Activated naive CD8-positive, alpha-beta T cell treated with anti-CD3 and anti-CD28 coated beads, Interleukin-2, amount 50 U/mL, for 24 hours (primary cell): ENCODE measurements around the gene EVL.

Source experiments
- ATAC-seq: fragments of 150-1000 bp; cut with Tn5 transposase; one replicate; pipeline ENCODE4 v1.10.0; 2021
- DNase-seq: peaks from one replicate; pipeline ENCODE4 v3.0.0; 2021
- H3K27ac Mint-ChIP-seq: one replicate; pipeline ENCODE4 v1.8.0; 2021; ENCODE audit warnings: mild to moderate bottlenecking, mixed read lengths
- H3K27me3 Mint-ChIP-seq: one replicate; pipeline ENCODE4 v1.8.0; 2021; ENCODE audit warnings: mixed read lengths
- H3K36me3 Mint-ChIP-seq: one replicate; pipeline ENCODE4 v1.8.0; 2021; ENCODE audit warnings: low read depth, mixed read lengths
- H3K4me1 Mint-ChIP-seq: one replicate; pipeline ENCODE4 v1.8.0; 2021; ENCODE audit warnings: mixed read lengths
- H3K4me3 Mint-ChIP-seq: one replicate; pipeline ENCODE4 v1.8.0; 2021; ENCODE audit warnings: mild to moderate bottlenecking, moderate library complexity, mixed read lengths
- H3K9me3 Mint-ChIP-seq: one replicate; pipeline ENCODE4 v1.8.0; 2021; ENCODE audit warnings: mixed read lengths

Gene EVL

DNA sequence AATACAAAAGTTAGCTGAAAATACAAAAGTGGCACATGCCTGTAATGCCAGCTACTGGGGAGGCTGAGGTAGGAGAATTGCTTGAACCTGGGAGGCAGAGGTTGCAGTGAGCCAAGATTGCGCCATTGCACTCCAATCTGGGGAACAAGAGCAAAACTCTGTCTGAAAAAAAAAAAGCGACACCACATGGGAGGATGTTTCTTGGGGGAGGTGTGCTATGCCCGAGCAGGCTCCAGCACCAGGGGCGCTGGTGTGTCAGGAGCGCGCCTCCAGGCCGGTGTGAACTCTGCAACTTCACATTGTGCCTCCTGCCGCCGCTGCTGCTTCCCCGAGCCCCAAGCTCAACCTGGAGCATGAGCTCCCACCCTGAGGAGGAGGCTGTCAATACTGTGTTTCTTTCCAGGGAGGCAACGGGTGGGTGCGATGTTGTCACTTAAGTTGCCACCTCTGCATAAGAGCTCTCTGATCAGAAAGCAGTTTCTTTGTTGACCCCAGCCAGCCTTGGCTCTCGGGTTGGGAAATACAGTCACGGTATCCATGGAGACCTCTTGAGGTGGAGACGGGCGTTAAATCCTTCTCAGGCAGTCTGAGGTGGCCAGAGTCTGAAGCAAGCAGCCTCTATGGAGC lies 75.3 kb downstream of the EVL start:
- Mint-ChIP-seq H3K27ac (no peak overlapping the region), H3K4me3 (no peak overlapping the region), H3K4me1 (no peaks in the 10 kb centered on the region), H3K27me3 (no peaks in the 10 kb centered on the region), H3K36me3 (peaks cover 12% of the 10 kb centered on the region), H3K9me3 (no peaks in the 10 kb centered on the region)
- ATAC-seq (no peak), DNase-seq (no peak)

- Mint-ChIP-seq H3K36me3 (peaks cover 12% of the 10 kb centered on the region), H3K4me1 (no peaks in the 10 kb centered on the region), H3K9me3 (no peaks in the 10 kb centered on the region), H3K4me3 (no peak overlapping the region), H3K27me3 (no peaks in the 10 kb centered on the region), H3K27ac (no peak overlapping the region)
- ATAC-seq (no peak), DNase-seq (no peak)
These were observed 75.9 kb downstream of the EVL start for GRCh38 chr14:100141098-100141497.

- Mint-ChIP-seq H3K4me3 (no peak overlapping the region), H3K27ac (no peak overlapping the region), H3K9me3 (no peaks in the 10 kb centered on the region), H3K36me3 (peaks cover 12% of the 10 kb centered on the region), H3K27me3 (peaks cover 1% of the 10 kb centered on the region), H3K4me1 (peaks cover 6% of the 10 kb centered on the region)
- ATAC-seq (no peak), DNase-seq (no peak)
These were observed 77.1 kb downstream of the EVL start for GRCh38 chr14:100142073-100143040.

- H3K9me3 Mint-ChIP-seq: no peaks in the 10 kb centered on the region
- H3K4me3 Mint-ChIP-seq: no peak overlapping the region
- no peak overlapping the region for H3K27ac Mint-ChIP-seq
- H3K4me1 Mint-ChIP-seq: peaks cover 15% of the 10 kb centered on the region
- DNase-seq (no peak), ATAC-seq (no peak)
- H3K27me3 Mint-ChIP-seq: peaks cover 2% of the 10 kb centered on the region
- peaks cover 8% of the 10 kb centered on the region for H3K36me3 Mint-ChIP-seq
These were observed 78.3 kb downstream of the EVL start for GRCh38 chr14:100143523-100143922.

DNA sequence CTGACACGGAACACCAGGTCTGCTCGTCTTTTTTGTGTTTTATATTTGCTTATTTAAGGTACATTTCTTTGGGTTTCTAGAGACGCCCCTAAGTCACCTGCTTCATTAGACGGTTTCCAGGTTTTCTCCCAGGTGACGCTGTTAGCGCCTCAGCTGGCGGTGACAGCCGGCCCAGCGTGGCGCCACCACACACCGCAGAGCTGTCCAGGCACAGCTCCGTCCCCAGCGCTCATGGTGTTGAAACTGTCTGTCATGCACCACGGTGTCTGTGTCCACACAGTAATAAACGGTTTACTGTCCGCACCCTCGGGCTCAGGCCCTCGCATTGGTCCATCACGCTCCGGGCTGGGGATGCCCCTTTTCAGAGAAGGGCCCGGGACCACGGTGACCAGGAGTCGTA lies 78.7 kb downstream of the EVL start:
- H3K4me1 Mint-ChIP-seq: peaks cover 15% of the 10 kb centered on the region
- DNase-seq (no peak), ATAC-seq (no peak)
- H3K36me3 Mint-ChIP-seq: peaks cover 7% of the 10 kb centered on the region
- no peaks in the 10 kb centered on the region for H3K9me3 Mint-ChIP-seq
- peaks cover 2% of the 10 kb centered on the region for H3K27me3 Mint-ChIP-seq
- no peak overlapping the region for H3K4me3 Mint-ChIP-seq
- no peak overlapping the region for H3K27ac Mint-ChIP-seq

DNA sequence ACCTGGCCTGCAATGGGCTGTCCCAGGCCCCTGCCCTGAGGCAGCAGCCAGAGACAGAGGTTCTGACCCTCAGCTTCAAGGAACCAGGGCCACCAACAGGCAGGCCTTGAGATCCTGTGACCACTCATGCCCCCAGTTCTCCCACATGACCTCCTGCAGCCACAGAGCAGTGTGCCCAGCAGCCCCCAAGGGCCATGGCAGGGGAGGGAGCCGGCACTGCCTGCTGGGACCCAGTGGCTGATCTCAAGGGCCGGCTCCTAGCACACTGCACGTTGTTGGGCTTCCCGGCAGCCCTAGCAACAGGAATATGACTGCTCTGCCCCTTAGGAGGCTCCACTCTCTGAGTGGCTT lies 79.4 kb downstream of the EVL start:
- Mint-ChIP-seq H3K27me3 (peaks cover 2% of the 10 kb centered on the region), H3K9me3 (no peaks in the 10 kb centered on the region), H3K36me3 (peaks cover 5% of the 10 kb centered on the region), H3K4me3 (no peak overlapping the region), H3K4me1 (peaks cover 15% of the 10 kb centered on the region), H3K27ac (peak overlapping the region; percentile 42)
- ATAC-seq (no peak), DNase-seq (no peak)

DNA sequence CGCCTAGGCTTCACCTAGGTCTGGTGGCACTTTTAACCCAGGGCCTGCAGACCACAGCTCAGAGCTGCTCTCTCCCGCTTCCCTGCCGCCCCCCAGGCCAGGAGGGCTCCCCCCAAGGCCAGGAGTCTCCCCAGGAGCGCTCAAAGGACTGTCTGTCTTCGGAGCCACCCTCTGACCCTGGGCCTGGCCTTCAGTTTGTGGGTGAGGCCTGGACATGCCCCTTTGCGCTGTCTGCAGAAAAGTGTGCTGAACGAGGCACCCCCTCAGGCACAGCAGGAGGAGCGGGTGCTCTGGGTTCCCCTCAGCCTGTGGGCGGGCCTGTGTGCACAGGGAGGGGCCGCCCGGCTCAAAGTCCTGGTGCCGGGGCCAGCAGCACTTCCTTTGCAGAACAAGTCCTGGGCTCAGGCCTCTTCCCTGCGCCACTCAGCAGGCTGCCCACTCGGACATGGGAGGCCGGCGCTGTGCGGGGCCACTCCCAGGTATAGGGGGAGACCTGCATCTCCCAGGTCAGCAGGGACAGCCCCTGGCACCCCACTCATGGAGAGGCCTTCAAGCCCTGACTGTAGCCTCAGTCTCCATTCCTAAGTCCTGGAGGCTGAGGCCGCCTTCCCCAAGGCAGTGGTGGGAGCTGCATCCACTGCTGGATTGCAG lies 79.9 kb downstream of the EVL start:
- ATAC-seq (no peak), DNase-seq (no peak)
- Mint-ChIP-seq H3K27ac (no peak overlapping the region), H3K4me3 (no peak overlapping the region), H3K4me1 (peaks cover 15% of the 10 kb centered on the region), H3K36me3 (peaks cover 2% of the 10 kb centered on the region), H3K27me3 (peaks cover 2% of the 10 kb centered on the region), H3K9me3 (no peaks in the 10 kb centered on the region)

GRCh38 chr14:100145682-100146464 lies 80.7 kb downstream of the EVL start:
- Mint-ChIP-seq H3K4me1 (peaks cover 15% of the 10 kb centered on the region), H3K4me3 (no peak overlapping the region), H3K27me3 (peaks cover 2% of the 10 kb centered on the region)

DNA sequence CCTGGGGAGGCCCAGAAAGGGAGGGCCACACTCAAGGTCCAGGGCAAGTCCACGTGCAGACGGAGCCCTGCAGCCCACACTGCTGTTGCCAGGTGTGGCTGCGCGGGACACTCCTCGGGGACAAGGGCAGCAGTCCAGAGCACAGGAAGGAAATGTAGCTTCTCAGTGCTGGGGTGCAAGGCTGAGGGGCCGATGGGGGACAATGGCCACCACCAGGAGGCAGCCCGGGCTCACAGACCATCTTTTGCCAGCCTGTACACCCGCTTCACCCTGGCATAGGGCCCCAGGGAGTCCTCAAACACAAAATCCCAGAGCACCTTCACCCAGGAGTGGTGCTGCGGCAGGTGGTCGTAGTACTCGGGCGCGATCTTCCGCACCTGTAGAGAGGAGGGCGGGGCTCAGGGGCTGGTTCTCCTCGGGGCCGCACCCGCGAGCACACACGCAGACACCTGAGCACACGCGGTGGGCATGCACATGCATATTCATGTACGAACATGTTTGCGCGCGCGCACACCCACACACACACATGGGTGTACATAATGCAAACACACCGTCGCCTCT lies 81.4 kb downstream of the EVL start:
- no peak for DNase-seq
- no peak overlapping the region for H3K4me3 Mint-ChIP-seq
- ATAC-seq: no peak
- no peak overlapping the region for H3K27ac Mint-ChIP-seq
- H3K27me3 Mint-ChIP-seq: peaks cover 2% of the 10 kb centered on the region
- H3K9me3 Mint-ChIP-seq: no peaks in the 10 kb centered on the region
- peaks cover 15% of the 10 kb centered on the region for H3K4me1 Mint-ChIP-seq
- peaks cover 2% of the 10 kb centered on the region for H3K36me3 Mint-ChIP-seq

More at GRCh38 chr14:100145682-100146464, 80.7 kb downstream of the EVL start:
- H3K36me3 Mint-ChIP-seq: peaks cover 2% of the 10 kb centered on the region
- no peak for ATAC-seq
- no peak overlapping the region for H3K27ac Mint-ChIP-seq
- no peaks in the 10 kb centered on the region for H3K9me3 Mint-ChIP-seq
- DNase-seq: no peak

GRCh38 chr14:100147181-100147631 lies 82.0 kb downstream of the EVL start:
- Mint-ChIP-seq H3K27me3 (peaks cover 2% of the 10 kb centered on the region), H3K4me3 (no peak overlapping the region)

GRCh38 chr14:100147691-100148464 lies 82.7 kb downstream of the EVL start:
- no peak overlapping the region for H3K27ac Mint-ChIP-seq
- H3K4me1 Mint-ChIP-seq: peaks cover 15% of the 10 kb centered on the region
- DNase-seq: no peak
- H3K4me3 Mint-ChIP-seq: no peak overlapping the region
- H3K27me3 Mint-ChIP-seq: peaks cover 2% of the 10 kb centered on the region
- H3K9me3 Mint-ChIP-seq: no peaks in the 10 kb centered on the region
- H3K36me3 Mint-ChIP-seq: peaks cover 2% of the 10 kb centered on the region
- ATAC-seq: no peak

More at GRCh38 chr14:100147181-100147631, 82.0 kb downstream of the EVL start:
- DNase-seq: peak; percentile 69
- no peaks in the 10 kb centered on the region for H3K9me3 Mint-ChIP-seq
- peak; percentile 55 for ATAC-seq
- H3K36me3 Mint-ChIP-seq: peaks cover 2% of the 10 kb centered on the region
- peak overlapping the region; percentile 60 for H3K27ac Mint-ChIP-seq
- H3K4me1 Mint-ChIP-seq: peaks cover 15% of the 10 kb centered on the region

DNA sequence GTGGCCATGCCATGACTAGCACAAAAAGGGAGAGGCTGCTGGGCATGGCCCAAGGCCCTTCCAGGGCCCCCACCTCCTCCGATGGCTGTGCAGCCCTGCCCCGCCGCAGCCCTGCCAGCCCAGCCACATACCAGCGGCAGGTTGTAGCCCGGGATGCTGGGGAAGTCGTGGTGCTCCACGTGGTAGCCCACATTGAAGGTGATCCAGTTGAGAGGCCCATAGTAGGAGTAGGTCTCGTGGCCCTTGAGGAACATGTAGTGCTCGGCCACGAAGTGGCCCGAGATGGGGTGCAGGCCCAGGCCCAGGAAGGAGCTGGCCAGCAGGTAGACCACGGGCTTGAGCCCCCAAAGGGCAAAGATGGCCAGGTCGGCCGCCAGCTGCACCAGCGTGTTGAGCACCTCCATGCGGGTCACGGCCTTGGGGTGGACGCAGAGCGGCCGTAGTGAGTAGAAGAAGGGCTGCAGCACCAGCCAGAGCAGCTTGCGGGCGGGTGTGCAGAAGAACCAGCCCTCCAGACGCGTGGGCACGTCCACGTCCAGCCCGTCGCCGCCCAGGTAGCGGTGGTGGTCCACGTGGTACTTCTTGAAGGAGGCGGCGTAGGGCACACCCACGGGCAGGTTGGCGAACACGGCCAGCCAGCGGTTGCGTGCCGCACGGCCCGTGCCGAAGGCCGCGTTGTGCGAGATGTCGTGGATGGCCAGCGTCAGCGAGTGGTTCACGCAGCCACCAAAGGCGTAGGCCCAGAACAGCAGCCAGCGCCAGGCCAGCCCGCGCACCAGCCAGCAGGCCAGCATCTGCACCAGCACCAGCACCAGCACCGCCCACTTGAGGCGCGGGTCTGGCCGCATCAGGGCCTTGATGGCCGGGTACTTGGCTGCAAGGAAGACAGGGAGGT lies 83.9 kb downstream of the EVL start:
- peaks cover 15% of the 10 kb centered on the region for H3K4me1 Mint-ChIP-seq
- DNase-seq (no peak), ATAC-seq (no peak)
- no peaks in the 10 kb centered on the region for H3K9me3 Mint-ChIP-seq
- peaks cover 2% of the 10 kb centered on the region for H3K27me3 Mint-ChIP-seq
- H3K4me3 Mint-ChIP-seq: no peak overlapping the region
- H3K27ac Mint-ChIP-seq: no peak overlapping the region
- H3K36me3 Mint-ChIP-seq: no peaks in the 10 kb centered on the region
